BLaER1 (cell line): Measurements from ENCODE around the gene NTN3.

Experiments
- H3K27ac ChIP-seq: shearing (Covaris generic); formaldehyde crosslinking; 2 replicates; pipeline ENCODE4 v1.8.1; 2022
- H3K27me3 ChIP-seq: shearing (Covaris generic); formaldehyde crosslinking; 2 replicates; pipeline ENCODE4 v1.8.1; 2022
- H3K36me3 ChIP-seq: shearing (Covaris generic); formaldehyde crosslinking; 2 replicates; pipeline ENCODE4 v1.8.1; 2022
- H3K4me1 ChIP-seq: shearing (Covaris generic); formaldehyde crosslinking; 2 replicates; pipeline ENCODE4 v1.8.1; 2022
- H3K4me2 ChIP-seq: shearing (Covaris generic); formaldehyde crosslinking; 2 replicates; pipeline ENCODE4 v1.8.1; 2022
- H3K4me3 ChIP-seq: shearing (Covaris generic); formaldehyde crosslinking; 2 replicates; pipeline ENCODE4 v1.8.1; 2022
- H3K9ac ChIP-seq: shearing (Covaris generic); formaldehyde crosslinking; 2 replicates; pipeline ENCODE4 v1.8.1; 2022
- H3K9me3 ChIP-seq: shearing (Covaris generic); formaldehyde crosslinking; 2 replicates; pipeline ENCODE4 v1.8.1; 2022
- H4K20me1 ChIP-seq: shearing (Covaris generic); formaldehyde crosslinking; 2 replicates; pipeline ENCODE4 v1.8.1; 2022
- Cebpa-rat ChIP-seq: shearing (Covaris generic); IDR thresholded peaks from 2 replicates; pipeline ENCODE4 v1.8.1; 2022

Gene NTN3

GRCh38 chr16:2462031-2462866 lies 8.8 kb upstream of the NTN3 start:
- no peak for TF ChIP-seq Cebpa-rat
- no peak overlapping the region; the same call in 1 of the 2 replicates for H3K9ac ChIP-seq
- H3K36me3 ChIP-seq: peaks cover 32% of the 10 kb centered on the region
- H3K4me1 ChIP-seq: peaks cover 82% of the 10 kb centered on the region
- peak overlapping the region; percentile 99; the same call in 1 of the 2 replicates for H3K4me2 ChIP-seq
- peaks cover 48% of the 10 kb centered on the region for H4K20me1 ChIP-seq
- no peak overlapping the region for H3K4me3 ChIP-seq
- H3K9me3 ChIP-seq: no peaks in the 10 kb centered on the region
- no peak overlapping the region for H3K27ac ChIP-seq
- H3K27me3 ChIP-seq: no peaks in the 10 kb centered on the region

GRCh38 chr16:2464333-2464732 lies 6.8 kb upstream of the NTN3 start:
- Histone ChIP-seq H3K36me3 (peaks cover 20% of the 10 kb centered on the region), H4K20me1 (peaks cover 29% of the 10 kb centered on the region), H3K4me1 (peaks cover 83% of the 10 kb centered on the region), H3K9me3 (no peaks in the 10 kb centered on the region), H3K27me3 (no peaks in the 10 kb centered on the region), H3K9ac (no peak overlapping the region), H3K27ac (no peak overlapping the region), H3K4me2 (peak overlapping the region; percentile 37), H3K4me3 (no peak overlapping the region)
- no peak for TF ChIP-seq Cebpa-rat

- no peaks in the 10 kb centered on the region for H3K27me3 ChIP-seq
- no peak for TF ChIP-seq Cebpa-rat
- H4K20me1 ChIP-seq: peaks cover 22% of the 10 kb centered on the region
- H3K4me3 ChIP-seq: no peak overlapping the region
- no peak overlapping the region for H3K27ac ChIP-seq
- peaks cover 89% of the 10 kb centered on the region for H3K4me1 ChIP-seq
- no peak overlapping the region; the same call in 1 of the 2 replicates for H3K9ac ChIP-seq
- no peaks in the 10 kb centered on the region for H3K9me3 ChIP-seq
- H3K4me2 ChIP-seq: peak overlapping the region; percentile 99; the same call in 1 of the 2 replicates
- peaks cover 19% of the 10 kb centered on the region for H3K36me3 ChIP-seq
Observed at GRCh38 chr16:2465653-2466415, 5.3 kb upstream of the NTN3 start.

- H4K20me1 ChIP-seq: peaks cover 14% of the 10 kb centered on the region; the same call in 1 of the 2 replicates
- no peak for TF ChIP-seq Cebpa-rat
- H3K9me3 ChIP-seq: no peaks in the 10 kb centered on the region
- no peaks in the 10 kb centered on the region for H3K27me3 ChIP-seq
- peak overlapping the region; percentile 98 for H3K4me3 ChIP-seq
- peak overlapping the region; percentile 99 for H3K4me2 ChIP-seq
- peaks cover 87% of the 10 kb centered on the region for H3K4me1 ChIP-seq
- peaks cover 9% of the 10 kb centered on the region for H3K36me3 ChIP-seq
- H3K9ac ChIP-seq: peak overlapping the region; percentile 85
- H3K27ac ChIP-seq: peak overlapping the region; percentile 94
Observed at GRCh38 chr16:2466667-2467527, 4.2 kb upstream of the NTN3 start.

- TF ChIP-seq Cebpa-rat: no peak
- peak overlapping the region; percentile 85 for H3K9ac ChIP-seq
- peak overlapping the region; percentile 98 for H3K4me3 ChIP-seq
- H3K4me1 ChIP-seq: peaks cover 87% of the 10 kb centered on the region
- peak overlapping the region; percentile 99 for H3K4me2 ChIP-seq
- H3K36me3 ChIP-seq: peaks cover under 1% of the 10 kb centered on the region; the same call in 1 of the 2 replicates
- H3K27me3 ChIP-seq: no peaks in the 10 kb centered on the region
- no peaks in the 10 kb centered on the region for H3K9me3 ChIP-seq
- H3K27ac ChIP-seq: peak overlapping the region; percentile 94
- H4K20me1 ChIP-seq: peaks cover 21% of the 10 kb centered on the region
Observed at GRCh38 chr16:2467528-2468232, 3.4 kb upstream of the NTN3 start.

- Histone ChIP-seq H3K36me3 (no peaks in the 10 kb centered on the region), H3K9ac (peak overlapping the region; percentile 85), H3K4me3 (peak overlapping the region; percentile 98), H3K4me1 (peaks cover 89% of the 10 kb centered on the region), H3K4me2 (peak overlapping the region; percentile 99), H3K9me3 (no peaks in the 10 kb centered on the region), H4K20me1 (peaks cover 26% of the 10 kb centered on the region), H3K27me3 (no peaks in the 10 kb centered on the region), H3K27ac (peak overlapping the region; percentile 94)
- no peak for TF ChIP-seq Cebpa-rat
Observed at GRCh38 chr16:2468233-2468724, 2.8 kb upstream of the NTN3 start.

GRCh38 chr16:2468725-2469398 lies 2.2 kb upstream of the NTN3 start:
- Histone ChIP-seq H3K36me3 (no peaks in the 10 kb centered on the region), H3K9ac (peak overlapping the region; percentile 85), H3K9me3 (no peaks in the 10 kb centered on the region), H3K4me2 (peak overlapping the region; percentile 99), H3K27me3 (no peaks in the 10 kb centered on the region), H3K4me1 (peaks cover 87% of the 10 kb centered on the region), H4K20me1 (peaks cover 24% of the 10 kb centered on the region), H3K4me3 (peak overlapping the region; percentile 98), H3K27ac (peak overlapping the region; percentile 94)
- TF ChIP-seq Cebpa-rat: no peak

GRCh38 chr16:2469399-2470233 lies 1.5 kb upstream of the NTN3 start:
- peak overlapping the region; percentile 94 for H3K27ac ChIP-seq
- no peaks in the 10 kb centered on the region for H3K9me3 ChIP-seq
- peak overlapping the region; percentile 82 for H3K9ac ChIP-seq
- peaks cover 79% of the 10 kb centered on the region for H3K4me1 ChIP-seq
- peaks cover 19% of the 10 kb centered on the region for H4K20me1 ChIP-seq
- peak overlapping the region; percentile 98 for H3K4me3 ChIP-seq
- peak overlapping the region; percentile 99 for H3K4me2 ChIP-seq
- no peak for TF ChIP-seq Cebpa-rat
- H3K27me3 ChIP-seq: no peaks in the 10 kb centered on the region
- H3K36me3 ChIP-seq: no peaks in the 10 kb centered on the region
